Sigmoid colon (tissue), 7 donors: Measurements from ENCODE around the gene H3-3A. TPM values are rescaled to one million over a fixed set of nuclear protein-coding genes. Genes with fewer than 3 reads are reported as not detected.

Experiments
- DNase-seq: peaks from one replicate; pipeline ENCODE4 v3.0.0-alpha.2; 2019
- H3K27ac ChIP-seq, 4 donors: fragments of 200-600 bp; sonication (generic); one replicate each; pipeline ENCODE4 v1.5.1; 2016 to 2019; ENCODE audit warnings: mild to moderate bottlenecking in 1 of 4
- H3K27me3 ChIP-seq, 3 donors: fragments of 200-600 bp; sonication (generic); one replicate each; pipeline ENCODE4 v1.5.1; 2019; ENCODE audit warnings: mild to moderate bottlenecking in 1 of 3
- H3K36me3 ChIP-seq, 4 donors: fragments of 200-600 bp; sonication (generic); one replicate each; pipeline ENCODE4 v1.5.1; 2016 to 2019
- H3K4me1 ChIP-seq, 4 donors: fragments of 200-600 bp; sonication (generic); one replicate each; pipeline ENCODE4 v1.5.1; 2017 to 2019
- H3K4me3 ChIP-seq, 4 donors: fragments of 200-600 bp; sonication (generic); one replicate each; pipeline ENCODE4 v1.5.1; 2017 to 2019; ENCODE audit warnings: mild to moderate bottlenecking in 2 of 4, moderate library complexity in 1 of 4
- H3K9me3 ChIP-seq, 4 donors: fragments of 200-600 bp in 3 of 4; sonication (generic) in 3 of 4; one replicate each; pipeline versions ENCODE4 v1.5.1 to v1.6.1; 2013 to 2019
- CTCF ChIP-seq, 4 experiments: fragments of 450-650 bp in 3 of 4; fragments of 200-600 bp in 1 of 4; IDR thresholded peaks; one replicate each; pipeline ENCODE4 v1.5.1; 2016 to 2019; ENCODE audit warnings: antibody characterized with exemption in 4 of 4, mild to moderate bottlenecking in 3 of 4, moderate library complexity in 2 of 4
- EP300 ChIP-seq, 4 donors: sonication (generic); formaldehyde crosslinking; IDR thresholded peaks; one replicate each; pipeline ENCODE4 v1.6.1; 2017; ENCODE audit warnings: antibody characterized with exemption in 4 of 4
- POLR2A ChIP-seq, 2 donors: fragments of 450-650 bp; IDR thresholded peaks; one replicate each; pipeline ENCODE4 v1.6.1; 2016; ENCODE audit warnings: antibody characterized with exemption in 2 of 2, mild to moderate bottlenecking in 2 of 2, moderate library complexity in 2 of 2
- POLR2AphosphoS5 ChIP-seq, 4 donors: sonication (generic); formaldehyde crosslinking; IDR thresholded peaks; one replicate each; pipeline ENCODE4 v1.6.1; 2017; ENCODE audit warnings: antibody characterized with exemption in 4 of 4
- WGBS, 2 donors: extraction: QIAGEN DNeasy Blood & Tissue Kit; methylation state at CpG; one replicate each; pipeline ENCODE4 v1.1.7; 2013; 5-methylcytosine and 5-hydroxymethylcytosine counted together
- intact Hi-C: fragments of 100-400 bp; cut with DNase I; formaldehyde crosslinking; loops from one replicate; pipeline ENCODE4 v1.15.1; 2023
- polyA plus RNA-seq, 3 donors: library from polyadenylated mRNA; stranded (reverse); fragments of 200-250 nt; gene quantifications; one replicate each; pipeline ENCODE4 v1.2.3, GENCODE V29; 2013
- total RNA-seq, 4 donors: library from RNA; depleted of rRNA; stranded (reverse); fragments of >200 nt; gene quantifications; one replicate each; pipeline ENCODE4 v1.1.0, GENCODE V29; 2016
- donor health status: healthy with polysubstance abuse.
- donor health status: Bipolar disorder and iron deficiency.
- donor health status: healthy.

Gene H3-3A
- total and polyA plus RNA-seq, 7 donors = 320 to 2,184 (median 452) TPM

GRCh38 chr1:226076378-226076777 lies 13.9 kb downstream of the H3-3A start:
- Histone ChIP-seq H3K9me3 (no peaks in the 10 kb centered on the region), H3K27ac (no peak overlapping the region), H3K36me3 (peaks cover 6 to 24% (median 12%) of the 10 kb centered on the region in 4 donors), H3K4me1 (peaks cover 0 to 4% (median 0%) of the 10 kb centered on the region in 4 donors), H3K4me3 (no peak overlapping the region), H3K27me3 (no peaks in the 10 kb centered on the region)
- DNase-seq = no peak
- 74 to 91% methylated on average over 6 of the region's 6 CpGs for WGBS, 2 donors
- intact Hi-C loops = no loop called here
- TF ChIP-seq POLR2AphosphoS5 (IDR thresholded peaks at IDR 0.05) (no peak), EP300 (IDR thresholded peaks at IDR 0.05) (no peak), POLR2A (IDR thresholded peaks at IDR 0.05) (no peak), CTCF (IDR thresholded peaks at IDR 0.05) (no peak)

GRCh38 chr1:226078374-226078773 lies 15.9 kb downstream of the H3-3A start:
- no peak overlapping the region for H3K4me3 ChIP-seq
- TF ChIP-seq POLR2AphosphoS5 (IDR thresholded peaks at IDR 0.05) (no peak), EP300 (IDR thresholded peaks at IDR 0.05) (no peak), CTCF (IDR thresholded peaks at IDR 0.05) (no peak), POLR2A (IDR thresholded peaks at IDR 0.05) (no peak)
- no peak overlapping the region for H3K27ac ChIP-seq
- intact Hi-C loops = no loop called here
- peaks cover 0 to 8% (median 6%) of the 10 kb centered on the region in 4 donors for H3K4me1 ChIP-seq
- no peak for DNase-seq
- peaks cover 0 to 8% (median 3%) of the 10 kb centered on the region in 4 donors for H3K36me3 ChIP-seq
- no peaks in the 10 kb centered on the region for H3K27me3 ChIP-seq
- 87% methylated on average over 9 of the region's 9 CpGs for WGBS, 2 donors
- no peaks in the 10 kb centered on the region for H3K9me3 ChIP-seq

- TF ChIP-seq POLR2AphosphoS5 (IDR thresholded peaks at IDR 0.05) (no peak), POLR2A (IDR thresholded peaks at IDR 0.05) (no peak), EP300 (IDR thresholded peaks at IDR 0.05) (no peak), CTCF (IDR thresholded peaks at IDR 0.05) (no peak)
- Histone ChIP-seq H3K27ac (peak overlapping the region; percentile 75 to 84 (median 77)), H3K4me3 (peak overlapping the region; percentile 40 to 76 (median 58)), H3K9me3 (no peaks in the 10 kb centered on the region), H3K27me3 (no peaks in the 10 kb centered on the region), H3K4me1 (peaks cover 0 to 13% (median 12%) of the 10 kb centered on the region in 4 donors), H3K36me3 (no peaks in the 10 kb centered on the region)
- DNase-seq = no peak
- 72 to 82% methylated on average over 7 of the region's 7 CpGs for WGBS, 2 donors
- intact Hi-C loops = loop anchor here (2.0 to 5.0 kb wide), 2 partner anchors 18 to 40 kb away; no protein-coding TSS in a partner anchor
Observed at GRCh38 chr1:226082587-226082917, 20.0 kb downstream of the H3-3A start.

- Histone ChIP-seq H3K36me3 (no peaks in the 10 kb centered on the region), H3K27ac (peak overlapping the region; percentile 75 to 84 (median 77)), H3K4me1 (peaks cover 0 to 13% (median 12%) of the 10 kb centered on the region in 4 donors), H3K4me3 (peak overlapping the region; percentile 40 to 76 (median 58)), H3K27me3 (no peaks in the 10 kb centered on the region), H3K9me3 (no peaks in the 10 kb centered on the region)
- TF ChIP-seq EP300 (IDR thresholded peaks at IDR 0.05) (no peak), CTCF (IDR thresholded peaks at IDR 0.05) (no peak), POLR2A (IDR thresholded peaks at IDR 0.05) (no peak), POLR2AphosphoS5 (IDR thresholded peaks at IDR 0.05) (no peak)
- intact Hi-C loops = loop anchor here (2.0 to 5.0 kb wide), 2 partner anchors 18 to 39 kb away; no protein-coding TSS in a partner anchor
- WGBS, 2 donors = 1 to 3% methylated on average over 23 of the region's 23 CpGs
- peak; percentile 84 for DNase-seq
Observed at GRCh38 chr1:226082959-226083301, 20.4 kb downstream of the H3-3A start.
